ENCODE measurements around the gene SPTBN5.

SPTBN5 gene

DNA sequence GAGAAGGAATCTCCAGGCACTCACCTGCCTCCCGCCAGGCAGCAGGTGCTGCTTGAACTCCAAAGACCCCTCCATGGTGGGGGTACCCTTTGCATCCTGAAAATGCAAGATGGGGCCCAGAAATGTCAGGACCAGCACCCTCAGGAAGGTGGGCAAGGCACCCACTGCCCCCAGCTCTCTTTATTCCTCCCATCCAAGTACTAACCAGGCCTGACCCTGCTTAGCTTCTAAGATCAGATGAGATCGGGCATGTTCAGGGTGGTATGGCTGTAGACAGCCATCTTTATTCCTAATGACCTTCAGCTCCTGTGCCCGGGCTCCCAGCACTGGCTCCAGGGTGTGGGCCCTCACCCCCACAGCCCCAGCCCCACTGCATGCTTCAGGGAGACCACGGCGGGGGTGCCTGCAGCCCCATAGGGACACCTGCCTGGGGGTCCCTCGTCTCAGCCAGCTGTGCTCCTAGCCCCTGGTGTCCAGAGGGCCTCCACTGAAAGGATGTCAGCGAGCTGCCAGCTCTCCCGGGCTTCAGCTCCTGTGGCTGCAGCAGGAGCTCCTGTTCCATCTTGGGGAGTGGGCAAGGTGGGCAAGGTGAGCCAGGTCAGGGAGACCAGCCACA lies 42.0 kb downstream of the SPTBN5 start:
- Histone ChIP-seq H3K27me3 (ENCODE audit: control insufficient read depth in 5 of 5, insufficient read depth in 4 of 5, low read length in 5 of 5) (peaks cover 0 to 12% (median 5%) of the 10 kb centered on the region in 5 donors), H3K4me1 (ENCODE audit: control insufficient read depth in 5 of 5, insufficient read depth in 5 of 5, low read length in 5 of 5) (no peaks in the 10 kb centered on the region), H3K4me3 (ENCODE audit: low read depth in 1 of 5, low read length in 5 of 5) (no peak overlapping the region)

DNA sequence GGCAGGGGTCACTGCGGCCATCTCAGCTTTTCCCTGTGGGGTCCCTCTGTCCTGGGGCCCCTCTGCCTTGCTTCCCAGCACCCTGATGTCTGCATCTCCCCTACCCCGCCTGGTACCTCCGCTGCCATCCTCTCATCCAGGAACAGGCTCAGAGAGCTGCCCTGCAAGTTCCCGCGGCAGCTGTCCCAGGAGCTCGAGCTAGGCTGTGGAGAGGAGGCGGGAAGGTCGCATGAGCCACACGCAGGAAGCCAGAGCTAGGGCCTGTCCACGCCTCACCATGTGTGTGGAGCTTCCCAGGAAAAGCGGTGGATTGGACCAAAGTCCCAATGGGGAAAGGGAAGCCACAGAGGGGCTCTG lies 42.7 kb downstream of the SPTBN5 start:
- peaks cover 0 to 11% (median 5%) of the 10 kb centered on the region in 5 donors for H3K27me3 ChIP-seq (ENCODE audit: control insufficient read depth in 5 of 5, insufficient read depth in 4 of 5, low read length in 5 of 5)
- no peak overlapping the region for H3K4me3 ChIP-seq (ENCODE audit: low read depth in 1 of 5, low read length in 5 of 5)
- no peaks in the 10 kb centered on the region for H3K4me1 ChIP-seq (ENCODE audit: control insufficient read depth in 5 of 5, insufficient read depth in 5 of 5, low read length in 5 of 5)
- H3K9ac ChIP-seq (ENCODE audit: low read length in 5 of 5), result no peak overlapping the region
- H3K27ac ChIP-seq (ENCODE audit: low read depth, low read length), result no peak overlapping the region
- H3K9me3 ChIP-seq (ENCODE audit: control insufficient read depth in 5 of 5, low read length in 5 of 5), result no peaks in the 10 kb centered on the region
- peaks cover 0 to 36% (median 30%) of the 10 kb centered on the region in 5 donors for H3K36me3 ChIP-seq (ENCODE audit: control insufficient read depth in 5 of 5, insufficient read depth in 5 of 5, low read length in 5 of 5)

More for the DNA sequence above, 42.0 kb downstream of the SPTBN5 start:
- Histone ChIP-seq H3K9ac (ENCODE audit: low read length in 5 of 5) (no peak overlapping the region), H3K36me3 (ENCODE audit: control insufficient read depth in 5 of 5, insufficient read depth in 5 of 5, low read length in 5 of 5) (peaks cover 0 to 29% (median 23%) of the 10 kb centered on the region in 5 donors), H3K27ac (ENCODE audit: low read depth, low read length) (no peak overlapping the region), H3K9me3 (ENCODE audit: control insufficient read depth in 5 of 5, low read length in 5 of 5) (no peaks in the 10 kb centered on the region)

DNA sequence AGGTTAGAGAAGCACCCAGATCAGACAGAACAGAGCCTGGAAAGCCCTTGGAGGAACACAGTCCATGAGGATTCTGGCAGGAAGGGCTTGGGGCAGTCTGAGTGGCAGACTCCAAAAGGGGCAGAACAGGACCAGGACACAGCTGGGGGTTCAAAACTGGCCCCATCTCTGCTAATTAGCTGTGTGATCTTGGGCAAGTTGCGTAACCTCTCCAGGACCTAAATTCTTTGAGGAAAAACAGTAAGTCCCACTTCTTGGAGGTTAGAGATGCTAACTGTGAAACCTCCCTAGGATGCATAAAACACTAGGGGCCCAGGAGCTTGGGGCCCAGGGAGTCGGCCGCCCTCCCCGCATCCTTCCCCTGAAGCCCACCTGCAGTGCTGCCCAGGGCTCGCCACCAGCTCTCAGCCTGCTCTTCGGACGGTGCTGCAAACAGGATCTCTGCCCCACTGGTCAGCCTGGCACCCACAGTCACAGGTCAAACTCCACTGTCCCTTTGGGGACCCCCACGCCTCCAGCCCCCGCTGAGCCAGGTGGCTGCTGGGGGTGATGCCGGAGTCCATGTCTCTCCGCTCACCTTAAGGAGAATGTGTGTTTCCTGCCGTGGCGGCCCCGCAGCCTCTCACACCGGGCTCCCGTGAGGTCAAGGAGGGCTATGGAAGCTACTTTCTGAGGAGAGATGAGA lies 43.2 kb downstream of the SPTBN5 start:
- Histone ChIP-seq H3K9ac (ENCODE audit: low read length in 5 of 5) (no peak overlapping the region), H3K4me1 (ENCODE audit: control insufficient read depth in 5 of 5, insufficient read depth in 5 of 5, low read length in 5 of 5) (no peaks in the 10 kb centered on the region), H3K27ac (ENCODE audit: low read depth, low read length) (no peak overlapping the region), H3K27me3 (ENCODE audit: control insufficient read depth in 5 of 5, insufficient read depth in 4 of 5, low read length in 5 of 5) (peaks cover 0 to 9% (median 4%) of the 10 kb centered on the region in 5 donors), H3K36me3 (ENCODE audit: control insufficient read depth in 5 of 5, insufficient read depth in 5 of 5, low read length in 5 of 5) (peaks cover 0 to 41% (median 35%) of the 10 kb centered on the region in 5 donors), H3K4me3 (ENCODE audit: low read depth in 1 of 5, low read length in 5 of 5) (no peak overlapping the region), H3K9me3 (ENCODE audit: control insufficient read depth in 5 of 5, low read length in 5 of 5) (no peaks in the 10 kb centered on the region)

DNA sequence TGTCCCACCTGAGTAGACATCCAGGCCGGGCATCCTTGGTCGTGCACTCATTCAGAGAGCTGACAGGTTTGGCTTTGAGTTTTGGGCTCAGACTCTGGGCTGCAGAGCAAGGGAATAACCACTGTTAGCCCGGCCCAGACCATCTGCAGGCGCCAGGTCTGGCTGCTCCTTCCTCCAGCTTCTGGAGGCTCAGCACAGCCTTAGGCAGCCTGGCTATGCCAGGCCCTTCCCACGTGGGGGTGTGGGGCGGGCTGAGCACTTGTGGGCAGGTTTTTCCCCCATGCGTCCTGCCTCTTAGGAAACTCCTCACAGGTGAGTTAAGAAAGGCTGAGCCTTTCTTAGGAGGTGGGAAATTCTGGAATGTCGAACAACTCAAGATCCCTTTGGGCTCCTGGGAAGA lies 44.0 kb downstream of the SPTBN5 start:
- Histone ChIP-seq H3K4me1 (ENCODE audit: control insufficient read depth in 5 of 5, insufficient read depth in 5 of 5, low read length in 5 of 5) (no peaks in the 10 kb centered on the region), H3K27me3 (ENCODE audit: control insufficient read depth in 5 of 5, insufficient read depth in 4 of 5, low read length in 5 of 5) (peaks cover 0 to 8% (median 3%) of the 10 kb centered on the region in 5 donors), H3K9me3 (ENCODE audit: control insufficient read depth in 5 of 5, low read length in 5 of 5) (no peaks in the 10 kb centered on the region), H3K9ac (ENCODE audit: low read length in 5 of 5) (no peak overlapping the region), H3K27ac (ENCODE audit: low read depth, low read length) (no peak overlapping the region), H3K4me3 (ENCODE audit: low read depth in 1 of 5, low read length in 5 of 5) (no peak overlapping the region), H3K36me3 (ENCODE audit: control insufficient read depth in 5 of 5, insufficient read depth in 5 of 5, low read length in 5 of 5) (peaks cover 0 to 45% (median 43%) of the 10 kb centered on the region in 5 donors)

GRCh38 chr15:41849204-41849603 lies 44.6 kb downstream of the SPTBN5 start:
- Histone ChIP-seq H3K27me3 (ENCODE audit: control insufficient read depth in 5 of 5, insufficient read depth in 4 of 5, low read length in 5 of 5) (peaks cover 0 to 8% (median 3%) of the 10 kb centered on the region in 5 donors), H3K36me3 (ENCODE audit: control insufficient read depth in 5 of 5, insufficient read depth in 5 of 5, low read length in 5 of 5) (peaks cover 0 to 52% (median 49%) of the 10 kb centered on the region in 5 donors), H3K9me3 (ENCODE audit: control insufficient read depth in 5 of 5, low read length in 5 of 5) (no peaks in the 10 kb centered on the region), H3K4me1 (ENCODE audit: control insufficient read depth in 5 of 5, insufficient read depth in 5 of 5, low read length in 5 of 5) (no peaks in the 10 kb centered on the region), H3K4me3 (ENCODE audit: low read depth in 1 of 5, low read length in 5 of 5) (no peak overlapping the region), H3K27ac (ENCODE audit: low read depth, low read length) (no peak overlapping the region), H3K9ac (ENCODE audit: low read length in 5 of 5) (no peak overlapping the region)

- H3K9me3 ChIP-seq (ENCODE audit: control insufficient read depth in 5 of 5, low read length in 5 of 5), result no peaks in the 10 kb centered on the region
- H3K27ac ChIP-seq (ENCODE audit: low read depth, low read length), result no peak overlapping the region
- peaks cover 0 to 8% (median 0%) of the 10 kb centered on the region in 5 donors for H3K27me3 ChIP-seq (ENCODE audit: control insufficient read depth in 5 of 5, insufficient read depth in 4 of 5, low read length in 5 of 5)
- H3K36me3 ChIP-seq (ENCODE audit: control insufficient read depth in 5 of 5, insufficient read depth in 5 of 5, low read length in 5 of 5), result peaks cover 0 to 58% (median 54%) of the 10 kb centered on the region in 5 donors
- H3K9ac ChIP-seq (ENCODE audit: low read length in 5 of 5), result no peak overlapping the region
- no peaks in the 10 kb centered on the region for H3K4me1 ChIP-seq (ENCODE audit: control insufficient read depth in 5 of 5, insufficient read depth in 5 of 5, low read length in 5 of 5)
- H3K4me3 ChIP-seq (ENCODE audit: low read depth in 1 of 5, low read length in 5 of 5), result no peak overlapping the region
Measured at GRCh38 chr15:41848631-41849030, 45.2 kb downstream of the SPTBN5 start.

- H3K27ac ChIP-seq (ENCODE audit: low read depth, low read length), result no peak overlapping the region
Measured at GRCh38 chr15:41847981-41848380, 45.9 kb downstream of the SPTBN5 start.

GRCh38 chr15:41847206-41847605 lies 46.6 kb downstream of the SPTBN5 start:
- H3K4me1 ChIP-seq (ENCODE audit: control insufficient read depth in 5 of 5, insufficient read depth in 5 of 5, low read length in 5 of 5), result peaks cover 0 to 1% (median 0%) of the 10 kb centered on the region in 5 donors
- H3K27me3 ChIP-seq (ENCODE audit: control insufficient read depth in 5 of 5, insufficient read depth in 4 of 5, low read length in 5 of 5), result peaks cover 0 to 2% (median 0%) of the 10 kb centered on the region in 5 donors
- no peak overlapping the region for H3K9ac ChIP-seq (ENCODE audit: low read length in 5 of 5)
- no peaks in the 10 kb centered on the region for H3K9me3 ChIP-seq (ENCODE audit: control insufficient read depth in 5 of 5, low read length in 5 of 5)
- peaks cover 0 to 69% (median 57%) of the 10 kb centered on the region in 5 donors for H3K36me3 ChIP-seq (ENCODE audit: control insufficient read depth in 5 of 5, insufficient read depth in 5 of 5, low read length in 5 of 5)
- H3K27ac ChIP-seq (ENCODE audit: low read depth, low read length), result no peak overlapping the region
- H3K4me3 ChIP-seq (ENCODE audit: low read depth in 1 of 5, low read length in 5 of 5), result no peak overlapping the region

More at GRCh38 chr15:41847981-41848380, 45.9 kb downstream of the SPTBN5 start:
- Histone ChIP-seq H3K36me3 (ENCODE audit: control insufficient read depth in 5 of 5, insufficient read depth in 5 of 5, low read length in 5 of 5) (peaks cover 0 to 64% (median 57%) of the 10 kb centered on the region in 5 donors), H3K27me3 (ENCODE audit: control insufficient read depth in 5 of 5, insufficient read depth in 4 of 5, low read length in 5 of 5) (peaks cover 0 to 8% (median 0%) of the 10 kb centered on the region in 5 donors), H3K4me3 (ENCODE audit: low read depth in 1 of 5, low read length in 5 of 5) (no peak overlapping the region), H3K9ac (ENCODE audit: low read length in 5 of 5) (no peak overlapping the region), H3K9me3 (ENCODE audit: control insufficient read depth in 5 of 5, low read length in 5 of 5) (no peaks in the 10 kb centered on the region), H3K4me1 (ENCODE audit: control insufficient read depth in 5 of 5, insufficient read depth in 5 of 5, low read length in 5 of 5) (no peaks in the 10 kb centered on the region)

DNA sequence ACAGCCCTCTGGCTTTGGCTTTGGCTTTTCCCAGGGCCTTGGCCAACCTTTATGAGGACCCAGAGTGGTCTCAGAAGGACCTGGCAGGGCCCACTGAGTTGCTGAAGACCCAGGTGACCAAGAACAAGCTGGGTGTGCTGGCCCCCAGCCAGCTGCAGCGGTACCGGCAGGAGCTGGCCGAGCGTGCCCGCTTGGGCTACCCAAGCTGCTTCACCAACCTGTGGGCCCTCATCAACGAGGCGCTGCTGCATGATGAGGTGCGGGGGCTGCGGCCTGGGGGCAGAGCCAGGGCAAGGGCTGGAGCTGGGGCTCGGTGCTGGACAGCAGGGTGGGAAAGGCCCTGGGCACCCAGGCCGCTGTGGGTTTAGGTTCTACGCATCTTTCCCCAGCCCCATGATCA lies 49.0 kb downstream of the SPTBN5 start:
- H3K9ac ChIP-seq (ENCODE audit: low read length in 5 of 5), result no peak overlapping the region
- H3K27ac ChIP-seq (ENCODE audit: low read depth, low read length), result no peak overlapping the region
- H3K4me3 ChIP-seq (ENCODE audit: low read depth in 1 of 5, low read length in 5 of 5), result no peak overlapping the region
- H3K36me3 ChIP-seq (ENCODE audit: control insufficient read depth in 5 of 5, insufficient read depth in 5 of 5, low read length in 5 of 5), result peaks cover 0 to 91% (median 72%) of the 10 kb centered on the region in 5 donors
- H3K27me3 ChIP-seq (ENCODE audit: control insufficient read depth in 5 of 5, insufficient read depth in 4 of 5, low read length in 5 of 5), result no peaks in the 10 kb centered on the region
- peaks cover 0 to 10% (median 5%) of the 10 kb centered on the region in 5 donors for H3K4me1 ChIP-seq (ENCODE audit: control insufficient read depth in 5 of 5, insufficient read depth in 5 of 5, low read length in 5 of 5)
- H3K9me3 ChIP-seq (ENCODE audit: control insufficient read depth in 5 of 5, low read length in 5 of 5), result no peaks in the 10 kb centered on the region

DNA sequence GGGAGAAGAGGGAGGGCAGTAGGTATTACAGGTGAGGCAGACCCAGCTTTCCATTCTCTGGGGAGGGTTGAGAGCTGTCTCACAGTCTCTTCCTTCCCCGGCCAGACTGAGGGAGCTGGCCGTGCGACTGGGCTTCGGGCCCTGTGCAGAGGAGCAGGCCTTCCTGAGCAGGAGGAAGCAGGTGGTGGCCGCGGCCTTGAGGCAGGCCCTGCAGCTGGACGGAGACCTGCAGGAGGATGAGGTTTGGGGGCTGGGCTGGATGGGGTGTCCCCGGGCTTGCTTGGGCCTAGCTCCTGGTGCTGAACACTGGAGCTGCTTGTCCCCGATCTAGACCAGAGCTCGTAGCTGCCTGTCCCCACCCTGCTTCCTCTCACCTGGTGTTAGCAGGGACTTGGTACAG lies 50.3 kb downstream of the SPTBN5 start:
- peaks cover 0 to 10% (median 5%) of the 10 kb centered on the region in 5 donors for H3K4me1 ChIP-seq (ENCODE audit: control insufficient read depth in 5 of 5, insufficient read depth in 5 of 5, low read length in 5 of 5)
- peaks cover 0 to 84% (median 68%) of the 10 kb centered on the region in 5 donors for H3K36me3 ChIP-seq (ENCODE audit: control insufficient read depth in 5 of 5, insufficient read depth in 5 of 5, low read length in 5 of 5)
- H3K9me3 ChIP-seq (ENCODE audit: control insufficient read depth in 5 of 5, low read length in 5 of 5), result no peaks in the 10 kb centered on the region
- H3K27ac ChIP-seq (ENCODE audit: low read depth, low read length), result no peak overlapping the region
- H3K27me3 ChIP-seq (ENCODE audit: control insufficient read depth in 5 of 5, insufficient read depth in 4 of 5, low read length in 5 of 5), result no peaks in the 10 kb centered on the region
- no peak overlapping the region for H3K4me3 ChIP-seq (ENCODE audit: low read depth in 1 of 5, low read length in 5 of 5)
- no peak overlapping the region for H3K9ac ChIP-seq (ENCODE audit: low read length in 5 of 5)

All from subcutaneous abdominal adipose tissue (tissue), 5 donors.